DMS53 (cell line): Measurements from ENCODE around the gene SPRR2G.
"Not testable (repeated sequence)": the region's sequence is repeated elsewhere in the genome, so short reads cannot be mapped to it uniquely, and the experiment has no call there.

ENCODE experiments used
- DNase-seq: peaks from one replicate; lab custom pipeline; 2025; lab: John Stamatoyannopoulos, UW

SPRR2G gene

DNA sequence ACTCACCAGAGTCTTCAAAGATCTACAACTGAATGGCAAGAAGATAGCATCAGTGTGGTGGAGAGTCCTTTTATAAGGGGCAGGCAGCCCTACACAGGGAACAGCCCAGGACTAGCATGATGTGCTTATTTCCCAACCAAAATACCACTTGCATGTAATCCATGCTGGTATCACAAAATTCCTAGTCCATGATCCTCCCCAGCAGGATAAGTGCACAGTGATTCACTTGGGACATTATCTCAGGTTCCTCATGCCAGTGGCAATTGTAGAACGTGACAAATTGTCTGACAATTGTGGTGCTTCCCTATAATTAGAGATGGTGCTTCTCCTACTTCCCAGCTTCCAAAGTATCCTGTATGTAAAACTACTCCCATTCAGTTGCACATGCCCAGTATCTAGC lies at the start of gene SPRR2G:
Gene SPRR2G (minus strand): TSS at position 45 of the 400 bp plus-strand sequence. CDS start 780 bp downstream, outside the sequence.
- DNase-seq: no peak

DNA sequence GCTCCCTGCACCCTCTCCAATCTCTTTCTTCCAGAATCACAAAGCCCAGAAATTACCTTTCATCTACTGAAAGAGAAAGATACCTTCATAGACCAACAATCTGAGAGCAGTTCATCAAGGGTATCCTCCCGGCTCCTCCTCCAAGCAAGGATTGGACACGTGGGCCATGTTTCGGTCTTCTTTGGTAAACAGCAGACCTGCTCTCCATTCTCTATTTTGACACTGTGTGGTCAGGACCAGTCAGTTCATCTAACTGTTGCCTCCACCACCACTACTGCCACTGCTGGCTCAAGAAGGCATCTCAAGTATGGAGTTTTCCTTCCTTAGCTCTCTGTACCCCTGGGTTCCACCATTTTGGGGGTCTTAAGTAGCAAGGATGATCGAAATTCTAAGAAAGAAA lies 44.5 kb upstream of the SPRR2G start:
- no peak for DNase-seq

DNA sequence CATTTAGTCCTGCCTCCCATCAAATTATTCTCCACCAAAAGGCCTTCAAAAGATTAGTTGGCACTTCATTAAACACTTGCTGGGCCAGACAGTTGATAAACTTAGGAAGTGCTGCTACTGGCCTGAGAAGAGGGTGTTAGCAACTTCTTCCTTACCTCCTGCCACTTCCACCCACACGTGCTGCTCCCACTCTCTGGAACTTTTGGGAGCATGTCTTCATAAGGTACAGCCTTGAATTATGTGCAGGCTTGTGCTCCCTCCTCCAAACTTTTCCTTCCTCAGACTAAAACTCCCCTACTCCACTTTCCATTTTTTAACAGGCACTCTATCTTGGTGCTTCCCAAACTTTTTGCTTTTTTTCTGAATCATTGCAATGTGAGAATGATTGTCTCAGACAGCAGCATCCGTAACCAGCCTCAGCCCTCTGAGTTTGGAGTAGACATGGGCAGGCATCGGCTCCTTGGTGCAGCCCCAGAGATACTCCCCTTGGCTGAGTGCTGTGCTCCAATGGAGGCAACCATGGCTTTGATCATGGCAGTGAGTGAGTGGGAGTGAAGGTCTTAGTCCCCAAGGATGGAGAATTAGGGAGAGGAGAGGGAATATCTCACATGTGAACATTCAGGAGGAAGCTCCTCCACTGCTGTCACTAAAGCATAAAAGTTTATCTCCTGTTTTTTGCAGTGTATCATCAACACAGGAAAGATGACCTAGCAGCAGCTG lies 43.8 kb upstream of the SPRR2G start:
- DNase-seq: no peak

DNA sequence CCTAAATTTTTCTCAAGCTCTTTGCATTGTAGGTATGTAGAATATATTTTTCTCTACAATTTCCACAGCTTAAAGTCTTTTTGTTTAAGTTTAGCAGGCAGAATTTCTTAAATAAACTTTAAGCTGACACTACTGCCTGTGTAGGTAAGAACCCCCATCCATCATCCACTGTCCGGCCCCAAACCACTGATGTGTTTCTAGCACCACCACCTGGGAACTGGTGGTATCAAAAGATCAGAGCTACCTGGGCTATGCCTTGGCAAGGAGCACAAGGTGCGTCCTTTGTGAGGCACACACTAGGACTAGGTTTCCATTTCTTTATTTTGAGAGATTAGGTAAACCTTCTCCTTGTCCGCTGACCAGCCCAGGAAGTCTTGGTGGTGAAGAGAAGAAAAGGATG lies 42.0 kb upstream of the SPRR2G start:
- DNase-seq: peak; percentile 34

GRCh38 chr1:153190373-153190772 lies 39.7 kb upstream of the SPRR2G start:
- DNase-seq: peak; percentile 12

- DNase-seq: not testable (repeated sequence)
Observed at GRCh38 chr1:153188301-153188700, 37.6 kb upstream of the SPRR2G start.

GRCh38 chr1:153180556-153180955 lies 29.9 kb upstream of the SPRR2G start:
- no peak for DNase-seq

- DNase-seq: no peak
Observed at GRCh38 chr1:153178922-153179321, 28.2 kb upstream of the SPRR2G start.

- DNase-seq: no peak
Observed at GRCh38 chr1:153174624-153175023, 23.9 kb upstream of the SPRR2G start.

GRCh38 chr1:153168686-153169085 lies 18.0 kb upstream of the SPRR2G start:
- no peak for DNase-seq

- no peak for DNase-seq
Observed at GRCh38 chr1:153155541-153155940, 4.9 kb upstream of the SPRR2G start.

GRCh38 chr1:153152481-153152880 lies 1.8 kb upstream of the SPRR2G start:
- DNase-seq: no peak

DNA sequence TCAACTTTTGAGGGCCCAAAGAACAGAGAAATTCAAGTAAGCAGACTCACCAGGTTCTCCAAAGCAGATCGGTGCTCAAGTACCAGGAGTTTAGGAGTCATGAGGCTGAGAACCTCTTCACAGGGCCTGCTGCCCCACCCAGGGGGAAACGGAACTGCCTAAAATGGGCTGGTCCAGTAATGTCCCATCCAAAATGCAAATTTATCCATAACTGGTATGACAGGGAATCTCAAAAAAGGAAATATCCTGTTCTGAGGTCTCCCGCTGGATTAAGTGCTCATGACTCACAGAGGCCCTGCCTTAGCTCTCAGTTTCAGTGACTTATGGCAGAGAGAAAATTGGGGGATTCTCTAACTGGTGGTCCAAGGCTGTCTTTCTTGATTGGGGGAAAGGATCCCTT lies 9.3 kb downstream of the SPRR2G start:
- DNase-seq: no peak

DNA sequence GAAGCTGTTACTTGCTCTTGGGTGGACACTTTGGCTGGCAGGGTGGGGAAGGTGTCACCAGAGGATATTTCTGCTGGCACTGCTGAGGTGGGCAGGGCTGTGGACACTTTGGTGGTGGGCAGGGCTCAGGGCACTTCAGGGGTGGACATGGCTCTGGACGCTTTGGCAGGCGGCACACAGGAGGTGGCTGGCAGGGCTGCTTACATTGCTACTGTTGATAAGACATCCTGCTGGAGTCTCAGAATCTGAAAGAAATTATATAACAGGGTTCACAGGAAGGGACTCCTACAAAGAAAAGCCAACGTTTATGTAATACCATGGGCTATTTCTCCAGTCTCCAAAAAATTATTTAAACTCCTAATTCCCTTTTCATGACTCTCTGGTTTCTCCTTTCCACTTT lies 10.2 kb downstream of the SPRR2G start:
- no peak for DNase-seq

GRCh38 chr1:153133743-153134142 lies 16.9 kb downstream of the SPRR2G start:
- DNase-seq: no peak

DNA sequence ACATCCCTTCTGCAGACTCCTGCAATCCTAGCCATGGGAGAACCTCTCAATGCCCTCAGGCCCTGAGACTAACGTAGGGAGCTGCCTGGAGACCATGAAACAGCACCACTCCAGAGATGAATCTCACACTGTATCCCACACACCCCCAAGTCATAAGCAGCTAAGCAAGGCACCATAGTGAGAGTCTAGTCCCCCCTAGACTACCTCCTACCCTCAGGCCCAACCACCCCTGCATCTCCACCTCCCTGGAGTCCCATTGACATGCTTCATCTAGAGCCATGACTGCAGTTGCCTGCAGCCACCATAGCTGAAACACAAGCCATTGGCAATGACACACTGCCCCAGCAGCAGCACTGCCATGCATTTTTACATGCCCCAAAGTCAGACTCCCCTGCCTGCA lies 17.4 kb downstream of the SPRR2G start:
- no peak for DNase-seq

- not testable (repeated sequence) for DNase-seq
Observed at GRCh38 chr1:153128688-153129087, 22.0 kb downstream of the SPRR2G start.

GRCh38 chr1:153127296-153127695 lies 23.4 kb downstream of the SPRR2G start:
- no peak for DNase-seq

- no peak for DNase-seq
Observed at GRCh38 chr1:153125536-153125935, 25.2 kb downstream of the SPRR2G start.

DNA sequence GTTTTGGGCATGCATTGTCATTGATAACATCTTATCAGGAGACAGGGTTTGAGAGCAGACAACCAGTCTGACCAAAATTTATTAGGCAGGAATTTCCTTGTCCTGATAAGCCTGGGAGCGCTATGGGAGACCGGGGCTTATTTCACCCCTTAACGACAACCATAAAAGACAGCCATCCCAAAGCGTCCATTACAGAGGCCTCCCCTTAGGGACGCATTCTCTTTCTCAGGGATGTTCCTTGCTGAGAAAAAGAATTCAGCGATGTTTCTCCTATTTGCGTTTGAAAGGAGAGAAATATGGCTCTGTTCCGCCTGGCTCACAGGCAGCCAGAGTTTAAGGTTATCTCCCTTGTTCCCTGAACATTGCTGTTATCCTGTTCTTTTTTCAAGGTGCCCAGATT lies 26.9 kb downstream of the SPRR2G start:
- DNase-seq: not testable (repeated sequence)

- DNase-seq: no peak
Observed at GRCh38 chr1:153122831-153123421, 27.8 kb downstream of the SPRR2G start.

- no peak for DNase-seq
Observed at GRCh38 chr1:153120945-153121344, 29.7 kb downstream of the SPRR2G start.

GRCh38 chr1:153119491-153119971 lies 31.2 kb downstream of the SPRR2G start:
- DNase-seq: no peak

DNA sequence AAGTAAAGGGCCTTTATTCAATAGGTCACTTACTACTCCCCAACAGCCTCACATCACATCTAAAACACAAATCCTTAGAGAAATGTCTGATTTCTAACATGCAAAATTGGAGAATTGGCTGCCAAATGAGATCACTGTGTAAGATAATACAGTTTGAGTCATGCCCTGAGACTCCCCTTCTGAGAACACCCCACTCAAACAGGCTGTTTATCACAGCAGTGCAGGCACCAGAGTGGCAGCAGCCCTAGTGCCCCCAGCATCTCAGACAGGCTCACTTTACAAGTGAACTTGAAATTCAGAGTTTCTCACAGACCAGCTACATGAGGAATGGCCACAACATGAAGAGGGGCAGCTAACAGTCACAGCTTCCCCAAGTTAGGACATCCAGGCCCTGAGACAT lies 35.4 kb downstream of the SPRR2G start:
- not testable (repeated sequence) for DNase-seq
